Measurements from ENCODE around the gene DGKK. TPM values are rescaled to one million over a fixed set of nuclear protein-coding genes. Genes with fewer than 3 reads are reported as not detected.

DGKK gene
- total and polyA plus RNA-seq, 4 donors, result 2.9 TPM; not detected in 3

DNA sequence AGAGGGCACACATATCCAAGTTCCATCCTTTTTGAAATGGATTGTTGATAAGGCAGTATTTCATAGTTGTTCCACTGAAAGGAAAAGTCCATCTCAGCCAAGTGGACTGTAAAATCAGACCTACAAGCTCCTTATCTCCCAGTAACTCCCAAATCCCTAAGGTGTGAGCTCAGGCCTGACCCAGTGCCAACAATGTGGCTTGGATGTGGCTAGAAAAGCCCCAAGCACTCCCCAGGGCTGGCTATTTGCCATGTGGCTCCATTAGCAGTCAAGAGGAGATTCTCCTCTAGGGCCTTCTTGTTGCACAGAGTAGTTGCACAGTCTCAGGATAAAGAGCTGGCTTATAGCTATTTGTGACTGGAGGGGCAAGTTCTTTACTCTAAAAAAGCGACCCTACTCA, 25.0 kb upstream of the DGKK start:
- DNase-seq (ENCODE audit: low spot score), result no peak
- 91% methylated on average over 1 of the region's 1 CpG for WGBS
- H3K9ac ChIP-seq (ENCODE audit: low read depth in 1 of 2, low read length in 2 of 2), result no peak overlapping the region
- H3K27me3 ChIP-seq (ENCODE audit: control insufficient read depth in 4 of 4, insufficient read depth in 4 of 4, low read length in 3 of 4), result peaks cover 0 to 7% (median 0%) of the 10 kb centered on the region in 4 donors
- no peaks in the 10 kb centered on the region for H3K9me3 ChIP-seq (ENCODE audit: control insufficient read depth in 4 of 4, low read length in 3 of 4)
- no peak overlapping the region for H3K4me3 ChIP-seq (ENCODE audit: low read depth in 1 of 3, low read length in 3 of 3)
- no peak overlapping the region for H3K27ac ChIP-seq (ENCODE audit: low read depth in 1 of 2, low read length in 2 of 2)
- no peaks in the 10 kb centered on the region for H3K36me3 ChIP-seq (ENCODE audit: control insufficient read depth in 4 of 4, insufficient read depth in 3 of 4, low read depth in 1 of 4, low read length in 3 of 4)
- TF ChIP-seq RXRA (IDR thresholded peaks at IDR 0.05), result no peak
- TF ChIP-seq YY1 (IDR thresholded peaks at IDR 0.05), result no peak
- no peak for TF ChIP-seq EGR1 (IDR thresholded peaks at IDR 0.05; ENCODE audit: low read depth in 2 of 2)
- TF ChIP-seq FOXA2 (IDR thresholded peaks at IDR 0.05), result no peak
- TF ChIP-seq, protein P1, sequence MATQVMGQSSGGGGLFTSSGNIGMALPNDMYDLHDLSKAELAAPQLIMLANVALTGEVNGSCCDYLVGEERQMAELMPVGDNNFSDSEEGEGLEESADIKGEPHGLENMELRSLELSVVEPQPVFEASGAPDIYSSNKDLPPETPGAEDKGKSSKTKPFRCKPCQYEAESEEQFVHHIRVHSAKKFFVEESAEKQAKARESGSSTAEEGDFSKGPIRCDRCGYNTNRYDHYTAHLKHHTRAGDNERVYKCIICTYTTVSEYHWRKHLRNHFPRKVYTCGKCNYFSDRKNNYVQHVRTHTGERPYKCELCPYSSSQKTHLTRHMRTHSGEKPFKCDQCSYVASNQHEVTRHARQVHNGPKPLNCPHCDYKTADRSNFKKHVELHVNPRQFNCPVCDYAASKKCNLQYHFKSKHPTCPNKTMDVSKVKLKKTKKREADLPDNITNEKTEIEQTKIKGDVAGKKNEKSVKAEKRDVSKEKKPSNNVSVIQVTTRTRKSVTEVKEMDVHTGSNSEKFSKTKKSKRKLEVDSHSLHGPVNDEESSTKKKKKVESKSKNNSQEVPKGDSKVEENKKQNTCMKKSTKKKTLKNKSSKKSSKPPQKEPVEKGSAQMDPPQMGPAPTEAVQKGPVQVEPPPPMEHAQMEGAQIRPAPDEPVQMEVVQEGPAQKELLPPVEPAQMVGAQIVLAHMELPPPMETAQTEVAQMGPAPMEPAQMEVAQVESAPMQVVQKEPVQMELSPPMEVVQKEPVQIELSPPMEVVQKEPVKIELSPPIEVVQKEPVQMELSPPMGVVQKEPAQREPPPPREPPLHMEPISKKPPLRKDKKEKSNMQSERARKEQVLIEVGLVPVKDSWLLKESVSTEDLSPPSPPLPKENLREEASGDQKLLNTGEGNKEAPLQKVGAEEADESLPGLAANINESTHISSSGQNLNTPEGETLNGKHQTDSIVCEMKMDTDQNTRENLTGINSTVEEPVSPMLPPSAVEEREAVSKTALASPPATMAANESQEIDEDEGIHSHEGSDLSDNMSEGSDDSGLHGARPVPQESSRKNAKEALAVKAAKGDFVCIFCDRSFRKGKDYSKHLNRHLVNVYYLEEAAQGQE (IDR thresholded peaks at IDR 0.05), result no peak
- TF ChIP-seq, protein P2, sequence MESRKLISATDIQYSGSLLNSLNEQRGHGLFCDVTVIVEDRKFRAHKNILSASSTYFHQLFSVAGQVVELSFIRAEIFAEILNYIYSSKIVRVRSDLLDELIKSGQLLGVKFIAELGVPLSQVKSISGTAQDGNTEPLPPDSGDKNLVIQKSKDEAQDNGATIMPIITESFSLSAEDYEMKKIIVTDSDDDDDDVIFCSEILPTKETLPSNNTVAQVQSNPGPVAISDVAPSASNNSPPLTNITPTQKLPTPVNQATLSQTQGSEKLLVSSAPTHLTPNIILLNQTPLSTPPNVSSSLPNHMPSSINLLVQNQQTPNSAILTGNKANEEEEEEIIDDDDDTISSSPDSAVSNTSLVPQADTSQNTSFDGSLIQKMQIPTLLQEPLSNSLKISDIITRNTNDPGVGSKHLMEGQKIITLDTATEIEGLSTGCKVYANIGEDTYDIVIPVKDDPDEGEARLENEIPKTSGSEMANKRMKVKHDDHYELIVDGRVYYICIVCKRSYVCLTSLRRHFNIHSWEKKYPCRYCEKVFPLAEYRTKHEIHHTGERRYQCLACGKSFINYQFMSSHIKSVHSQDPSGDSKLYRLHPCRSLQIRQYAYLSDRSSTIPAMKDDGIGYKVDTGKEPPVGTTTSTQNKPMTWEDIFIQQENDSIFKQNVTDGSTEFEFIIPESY (IDR thresholded peaks at IDR 0.05), result no peak
- no peak for TF ChIP-seq TAF1 (conservative IDR thresholded peaks at IDR 0.05)
- H3K4me1 ChIP-seq (ENCODE audit: control insufficient read depth in 4 of 4, insufficient read depth in 4 of 4, low read length in 3 of 4), result no peaks in the 10 kb centered on the region

DNA sequence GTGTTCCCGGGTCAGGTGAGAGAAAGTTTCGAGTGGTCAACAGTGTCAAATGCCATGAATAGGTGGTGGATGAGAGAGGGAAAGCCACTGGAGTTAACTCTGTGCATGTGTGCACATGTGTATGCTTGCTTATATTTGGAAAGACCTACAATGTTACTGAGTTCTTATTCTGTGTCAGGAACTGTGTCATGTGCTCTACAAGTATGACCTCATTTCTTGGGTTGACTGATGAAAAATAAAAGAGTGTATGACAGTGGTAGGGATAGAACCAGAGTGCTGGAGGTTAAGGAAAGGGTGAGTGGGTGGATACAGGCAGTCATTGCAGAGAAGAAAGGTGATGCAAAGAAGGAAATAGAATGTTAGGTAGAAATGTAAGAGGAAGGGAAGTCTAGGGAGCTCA, 22.1 kb upstream of the DGKK start:
- no peak overlapping the region for H3K9ac ChIP-seq (ENCODE audit: low read depth in 1 of 2, low read length in 2 of 2)
- no peak overlapping the region for H3K4me3 ChIP-seq (ENCODE audit: low read depth in 1 of 3, low read length in 3 of 3)
- DNase-seq (ENCODE audit: low spot score), result no peak
- no peaks in the 10 kb centered on the region for H3K4me1 ChIP-seq (ENCODE audit: control insufficient read depth in 4 of 4, insufficient read depth in 4 of 4, low read length in 3 of 4)
- H3K9me3 ChIP-seq (ENCODE audit: control insufficient read depth in 4 of 4, low read length in 3 of 4), result no peaks in the 10 kb centered on the region
- TF ChIP-seq GABPA (IDR thresholded peaks at IDR 0.05 in 1 of 2, conservative IDR thresholded peaks at IDR 0.05 in 1 of 2), result no peak
- no peak for TF ChIP-seq HNF4G (IDR thresholded peaks at IDR 0.05)
- no peak for TF ChIP-seq TAF1 (conservative IDR thresholded peaks at IDR 0.05)
- no peak for TF ChIP-seq FOXA1 (IDR thresholded peaks at IDR 0.05)
- no peak for TF ChIP-seq RAD21 (IDR thresholded peaks at IDR 0.05)
- TF ChIP-seq NR2F2 (IDR thresholded peaks at IDR 0.05), result no peak
- no peak for TF ChIP-seq HNF4A (conservative IDR thresholded peaks at IDR 0.05)
- TF ChIP-seq FOXA2 (IDR thresholded peaks at IDR 0.05), result no peak
- no peak for TF ChIP-seq SP1 (IDR thresholded peaks at IDR 0.05)
- TF ChIP-seq, protein P3, sequence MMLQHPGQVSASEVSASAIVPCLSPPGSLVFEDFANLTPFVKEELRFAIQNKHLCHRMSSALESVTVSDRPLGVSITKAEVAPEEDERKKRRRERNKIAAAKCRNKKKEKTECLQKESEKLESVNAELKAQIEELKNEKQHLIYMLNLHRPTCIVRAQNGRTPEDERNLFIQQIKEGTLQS (IDR thresholded peaks at IDR 0.05), result no peak
- TF ChIP-seq, protein P2 (IDR thresholded peaks at IDR 0.05), result no peak
- TF ChIP-seq, protein P4, sequence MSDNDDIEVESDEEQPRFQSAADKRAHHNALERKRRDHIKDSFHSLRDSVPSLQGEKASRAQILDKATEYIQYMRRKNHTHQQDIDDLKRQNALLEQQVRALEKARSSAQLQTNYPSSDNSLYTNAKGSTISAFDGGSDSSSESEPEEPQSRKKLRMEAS (IDR thresholded peaks at IDR 0.05), result no peak
- TF ChIP-seq, protein P5, sequence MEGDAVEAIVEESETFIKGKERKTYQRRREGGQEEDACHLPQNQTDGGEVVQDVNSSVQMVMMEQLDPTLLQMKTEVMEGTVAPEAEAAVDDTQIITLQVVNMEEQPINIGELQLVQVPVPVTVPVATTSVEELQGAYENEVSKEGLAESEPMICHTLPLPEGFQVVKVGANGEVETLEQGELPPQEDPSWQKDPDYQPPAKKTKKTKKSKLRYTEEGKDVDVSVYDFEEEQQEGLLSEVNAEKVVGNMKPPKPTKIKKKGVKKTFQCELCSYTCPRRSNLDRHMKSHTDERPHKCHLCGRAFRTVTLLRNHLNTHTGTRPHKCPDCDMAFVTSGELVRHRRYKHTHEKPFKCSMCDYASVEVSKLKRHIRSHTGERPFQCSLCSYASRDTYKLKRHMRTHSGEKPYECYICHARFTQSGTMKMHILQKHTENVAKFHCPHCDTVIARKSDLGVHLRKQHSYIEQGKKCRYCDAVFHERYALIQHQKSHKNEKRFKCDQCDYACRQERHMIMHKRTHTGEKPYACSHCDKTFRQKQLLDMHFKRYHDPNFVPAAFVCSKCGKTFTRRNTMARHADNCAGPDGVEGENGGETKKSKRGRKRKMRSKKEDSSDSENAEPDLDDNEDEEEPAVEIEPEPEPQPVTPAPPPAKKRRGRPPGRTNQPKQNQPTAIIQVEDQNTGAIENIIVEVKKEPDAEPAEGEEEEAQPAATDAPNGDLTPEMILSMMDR (IDR thresholded peaks at IDR 0.05; ENCODE audit: low read depth, low read length, missing input control), result no peak
- no peak for TF ChIP-seq RXRA (IDR thresholded peaks at IDR 0.05)
- TF ChIP-seq, protein P1 (IDR thresholded peaks at IDR 0.05), result no peak
- no peak for TF ChIP-seq EGR1 (IDR thresholded peaks at IDR 0.05; ENCODE audit: low read depth in 2 of 2)
- TF ChIP-seq JUND (IDR thresholded peaks at IDR 0.05), result no peak
- H3K27me3 ChIP-seq (ENCODE audit: control insufficient read depth in 4 of 4, insufficient read depth in 4 of 4, low read length in 3 of 4), result no peaks in the 10 kb centered on the region
- no peaks in the 10 kb centered on the region for H3K36me3 ChIP-seq (ENCODE audit: control insufficient read depth in 4 of 4, insufficient read depth in 3 of 4, low read depth in 1 of 4, low read length in 3 of 4)
- WGBS, result 84% methylated on average over 2 of the region's 2 CpGs
- H3K27ac ChIP-seq (ENCODE audit: low read depth in 1 of 2, low read length in 2 of 2), result no peak overlapping the region

Data from liver (tissue), 9 donors.